Fibroblast of skin of right quadriceps (primary cell): Measurements from ENCODE around the gene SRRM5.
"Not testable (repeated sequence)": the region's sequence is repeated elsewhere in the genome, so short reads cannot be mapped to it uniquely, and the experiment has no call there.

Experiments used
- DNase-seq: peaks from one replicate; pipeline ENCODE4 v3.0.0-alpha.2; 2013

The SRRM5 gene

DNA sequence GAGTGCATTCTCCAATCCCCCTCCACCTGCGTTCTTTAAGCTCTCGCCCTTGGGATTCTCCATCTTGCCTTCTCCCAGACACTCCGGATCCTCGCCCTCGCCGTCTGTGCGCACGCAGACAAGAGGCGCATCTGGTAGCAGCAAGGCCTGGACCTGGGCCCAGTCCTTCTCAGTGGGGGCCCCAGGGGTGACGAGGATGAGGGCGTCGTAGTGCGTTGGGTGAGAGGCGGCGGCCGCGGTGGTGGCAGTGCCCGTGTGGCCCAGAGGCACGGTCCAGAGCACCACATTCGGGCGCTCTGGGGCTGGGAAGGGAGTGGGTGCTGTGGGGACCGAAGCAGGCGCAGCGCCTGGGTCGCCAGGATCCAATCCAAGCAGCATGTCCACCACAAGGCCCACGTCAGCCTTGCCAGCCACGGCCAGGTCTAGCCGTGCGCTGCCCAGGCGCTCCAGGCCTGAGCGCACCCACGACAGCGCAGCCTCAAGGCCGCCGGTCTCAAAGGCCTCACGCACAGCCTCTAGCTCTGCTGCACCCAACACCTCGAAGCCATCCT lies 19.0 kb upstream of the SRRM5 start:
- no peak for DNase-seq

DNA sequence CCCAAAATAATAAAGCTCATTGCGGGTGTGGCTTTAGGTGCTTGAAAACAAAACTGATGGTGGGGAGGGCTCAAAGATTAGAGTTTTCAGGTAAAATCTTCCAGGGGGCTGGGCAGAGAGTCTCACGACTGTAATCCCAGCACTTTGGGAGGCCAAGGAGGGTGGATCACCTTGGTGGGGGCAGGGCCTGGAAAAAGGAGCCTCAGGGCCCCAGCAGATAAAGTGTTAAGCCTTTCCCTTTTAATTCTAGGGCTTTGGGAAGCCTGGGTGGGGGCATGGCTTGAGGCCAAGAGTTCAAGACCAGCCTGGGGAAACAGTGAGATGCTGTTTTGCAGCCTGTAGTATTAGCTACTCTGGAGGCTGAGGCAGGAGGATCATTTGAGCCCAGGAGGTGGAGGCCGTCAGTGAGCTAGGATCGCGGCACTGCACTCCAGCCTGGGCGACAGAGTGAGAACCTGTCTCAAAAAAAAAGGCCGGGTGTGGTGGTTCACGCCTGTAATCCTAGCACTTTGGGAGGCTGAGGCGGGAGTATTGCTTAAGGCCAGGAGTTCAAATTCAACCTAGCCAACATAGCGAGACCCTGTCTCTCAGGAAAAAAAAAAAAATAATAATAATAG lies 17.7 kb upstream of the SRRM5 start:
- DNase-seq: no peak

DNA sequence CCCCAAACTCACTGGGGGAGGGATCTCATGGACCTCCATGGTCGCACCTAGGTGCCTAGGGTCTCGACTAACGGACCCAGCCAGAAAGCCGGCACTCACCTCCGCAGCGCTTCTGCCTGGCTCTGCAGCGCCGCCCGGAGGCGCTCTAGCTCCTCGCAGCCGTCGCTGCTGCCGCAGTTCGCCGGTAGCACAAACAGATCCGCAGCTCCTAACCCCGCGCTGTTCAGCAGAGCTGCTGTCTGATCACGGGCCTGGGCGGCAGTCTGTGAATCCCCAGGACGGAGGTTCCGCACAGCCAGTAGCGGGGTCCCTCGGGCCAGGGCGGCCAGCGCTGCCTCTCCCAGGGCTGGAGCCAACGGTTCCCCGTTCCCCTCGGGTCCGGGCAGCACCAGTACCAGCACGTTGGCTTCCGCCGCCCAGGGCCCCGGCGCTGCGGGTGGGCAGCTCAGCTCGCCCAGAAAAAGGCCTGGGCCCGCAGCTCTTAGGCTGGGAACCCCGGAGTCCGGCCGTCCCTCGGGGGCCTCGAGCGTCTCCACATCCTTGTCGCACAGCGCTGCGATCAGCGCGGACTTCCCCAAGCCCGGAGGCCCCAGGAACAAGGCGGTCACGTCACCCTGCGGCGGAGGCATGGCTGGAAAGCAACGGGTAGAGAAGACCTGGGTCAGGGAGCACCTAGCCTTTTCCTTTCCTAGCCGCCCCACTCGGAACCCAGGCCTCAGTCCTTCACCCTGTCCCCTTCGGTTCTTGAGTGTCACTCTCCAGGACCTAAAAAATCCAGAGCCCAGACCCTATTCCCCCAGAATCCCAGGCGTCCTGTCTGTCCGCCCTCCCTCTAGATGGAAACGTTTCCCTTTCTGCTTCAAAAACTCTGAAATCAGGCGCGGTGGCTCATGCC lies 16.9 kb upstream of the SRRM5 start:
- peak; percentile 50 for DNase-seq

DNA sequence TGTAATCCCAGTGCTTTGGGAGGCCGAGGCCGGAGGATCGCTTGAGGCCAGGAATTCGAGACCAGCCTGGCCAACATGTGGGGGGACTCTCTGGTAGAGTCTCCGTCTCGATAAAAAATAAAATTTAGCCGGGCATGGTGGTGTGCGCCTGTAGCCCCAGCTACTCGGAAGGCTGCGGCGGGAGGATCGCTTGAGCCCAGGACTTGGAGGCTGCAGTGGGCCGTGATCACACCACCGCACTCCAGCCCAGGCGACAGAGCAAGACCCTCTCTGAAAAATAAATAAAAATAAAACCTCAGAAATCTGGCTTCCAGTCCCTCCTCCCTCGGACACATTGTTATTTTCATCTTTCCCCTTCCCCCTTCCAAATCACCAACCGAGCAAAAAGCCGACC lies 16.3 kb upstream of the SRRM5 start:
- no peak for DNase-seq

DNA sequence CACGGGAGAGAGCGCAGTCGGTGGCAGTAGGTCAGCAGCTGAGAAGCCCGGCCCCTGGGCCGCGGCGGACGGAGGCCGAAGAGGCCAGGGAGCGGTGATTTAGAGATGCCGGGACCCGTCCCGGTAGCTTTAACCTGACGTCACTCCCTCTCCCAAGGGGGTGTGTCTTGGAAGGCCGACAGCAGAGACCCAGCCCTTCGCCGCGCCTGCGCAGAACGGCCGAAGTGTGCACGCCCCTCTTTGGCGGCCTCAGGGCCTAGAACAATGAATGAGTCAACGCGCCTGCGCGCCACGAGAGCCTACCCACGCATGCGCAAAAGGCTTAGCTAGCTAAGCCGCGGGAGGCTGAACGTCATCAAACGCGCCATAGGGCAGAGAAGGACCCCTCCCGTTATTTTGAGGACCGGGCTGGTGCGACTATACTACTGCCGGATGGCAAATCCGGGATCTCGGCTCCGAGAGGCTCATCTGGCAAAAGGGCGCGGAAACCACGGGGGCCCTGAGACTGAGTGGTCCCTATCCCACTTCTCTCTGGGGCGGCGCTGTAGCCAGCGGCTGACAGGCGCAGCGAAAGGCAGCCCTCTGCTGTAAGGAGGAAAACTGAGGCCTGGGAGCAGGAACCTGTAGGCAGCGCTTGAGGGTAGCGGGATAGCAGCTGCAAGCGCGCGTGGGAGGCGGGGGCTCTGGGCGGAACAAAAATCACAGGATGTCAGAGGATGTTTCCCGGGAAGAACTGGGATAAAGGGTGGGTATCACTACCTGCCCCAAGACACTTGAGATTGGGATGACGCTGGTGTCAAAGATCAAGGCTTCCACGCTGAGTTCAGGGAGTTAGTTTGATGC lies 15.7 kb upstream of the SRRM5 start, which contains the start of the genes IRGQ and ZNF576:
IRGQ (minus strand) TSS at position 136 of the 843 bp plus-strand sequence. CDS start 796 bp downstream, outside the sequence.
ZNF576 (plus strand) TSS at position 597 of the 843 bp plus-strand sequence. CDS start 514 bp downstream, outside the sequence.
- DNase-seq: peak; percentile 99

DNA sequence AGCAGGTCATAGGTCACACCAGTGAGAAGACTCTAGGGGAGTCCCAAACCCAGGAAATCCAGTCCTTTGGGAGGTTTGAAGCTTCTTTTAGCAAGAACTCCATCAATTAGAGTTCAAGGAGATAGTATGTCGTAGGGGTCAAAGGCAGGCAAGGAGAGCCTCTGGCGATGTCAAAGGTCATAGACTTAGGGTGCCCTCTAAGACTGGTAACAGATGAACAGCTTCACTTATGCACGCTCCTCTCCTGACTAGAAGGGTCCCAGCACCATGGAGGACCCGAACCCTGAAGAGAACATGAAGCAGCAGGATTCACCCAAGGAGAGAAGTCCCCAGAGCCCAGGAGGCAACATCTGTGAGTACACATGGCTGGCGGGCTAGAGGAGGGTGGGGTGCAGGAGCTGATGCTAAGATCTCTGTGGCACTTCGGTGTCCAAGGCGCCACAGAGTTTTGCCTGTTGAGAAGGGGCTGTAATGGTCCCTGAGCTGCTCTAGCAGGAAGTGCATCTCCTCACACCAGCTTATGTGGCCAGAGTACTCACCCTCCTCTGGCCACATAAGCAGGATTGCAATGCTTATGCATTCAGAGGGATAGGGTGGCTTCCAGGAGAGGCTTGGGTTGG lies 14.9 kb upstream of the SRRM5 start:
- DNase-seq: no peak

DNA sequence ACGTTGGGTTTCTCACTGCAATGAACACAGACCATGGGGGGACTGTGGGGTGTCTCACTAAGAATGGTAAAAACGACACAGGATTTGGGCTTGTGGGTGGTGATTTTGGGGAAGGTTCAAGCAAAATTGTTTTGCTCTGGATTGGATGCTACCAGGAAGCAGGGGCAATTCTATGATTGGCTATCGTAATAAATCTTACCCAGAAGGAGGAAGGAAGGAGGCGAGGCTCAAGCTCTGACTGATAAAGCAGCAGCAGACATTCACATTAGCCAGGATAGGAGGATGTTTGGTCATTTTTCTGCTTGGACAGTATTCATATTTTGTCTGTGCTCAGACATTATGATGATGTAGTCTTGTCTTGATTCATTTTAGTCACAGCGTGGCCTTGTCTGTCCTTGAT lies 14.0 kb upstream of the SRRM5 start:
- no peak for DNase-seq

DNA sequence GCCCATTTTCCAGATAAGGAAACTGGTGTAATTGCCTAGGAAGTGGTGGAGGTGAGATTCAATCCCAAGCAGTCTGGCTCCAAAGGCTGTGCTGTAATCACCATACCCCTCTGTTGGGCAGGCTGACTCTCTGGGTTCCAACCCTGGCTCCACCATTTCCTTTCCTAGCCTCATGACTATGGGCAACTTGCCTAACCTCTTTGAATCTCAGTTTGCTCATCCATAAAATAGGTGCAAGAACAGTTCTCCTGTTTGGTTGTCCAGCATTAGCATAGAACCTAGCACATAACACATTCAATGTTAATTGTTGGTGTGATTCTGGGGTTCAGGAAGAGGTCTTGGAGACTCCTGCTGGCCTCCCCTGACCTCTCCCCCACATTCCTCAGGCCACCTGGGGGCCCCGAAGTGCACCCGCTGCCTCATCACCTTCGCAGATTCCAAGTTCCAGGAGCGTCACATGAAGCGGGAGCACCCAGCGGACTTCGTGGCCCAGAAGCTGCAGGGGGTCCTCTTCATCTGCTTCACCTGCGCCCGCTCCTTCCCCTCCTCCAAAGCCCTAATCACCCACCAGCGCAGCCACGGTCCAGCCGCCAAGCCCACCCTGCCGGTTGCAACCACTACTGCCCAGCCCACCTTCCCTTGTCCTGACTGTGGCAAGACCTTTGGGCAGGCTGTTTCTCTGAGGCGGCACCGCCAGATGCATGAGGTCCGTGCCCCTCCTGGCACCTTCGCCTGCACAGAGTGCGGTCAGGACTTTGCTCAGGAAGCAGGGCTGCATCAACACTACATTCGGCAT lies 13.2 kb upstream of the SRRM5 start:
- no peak for DNase-seq

DNA sequence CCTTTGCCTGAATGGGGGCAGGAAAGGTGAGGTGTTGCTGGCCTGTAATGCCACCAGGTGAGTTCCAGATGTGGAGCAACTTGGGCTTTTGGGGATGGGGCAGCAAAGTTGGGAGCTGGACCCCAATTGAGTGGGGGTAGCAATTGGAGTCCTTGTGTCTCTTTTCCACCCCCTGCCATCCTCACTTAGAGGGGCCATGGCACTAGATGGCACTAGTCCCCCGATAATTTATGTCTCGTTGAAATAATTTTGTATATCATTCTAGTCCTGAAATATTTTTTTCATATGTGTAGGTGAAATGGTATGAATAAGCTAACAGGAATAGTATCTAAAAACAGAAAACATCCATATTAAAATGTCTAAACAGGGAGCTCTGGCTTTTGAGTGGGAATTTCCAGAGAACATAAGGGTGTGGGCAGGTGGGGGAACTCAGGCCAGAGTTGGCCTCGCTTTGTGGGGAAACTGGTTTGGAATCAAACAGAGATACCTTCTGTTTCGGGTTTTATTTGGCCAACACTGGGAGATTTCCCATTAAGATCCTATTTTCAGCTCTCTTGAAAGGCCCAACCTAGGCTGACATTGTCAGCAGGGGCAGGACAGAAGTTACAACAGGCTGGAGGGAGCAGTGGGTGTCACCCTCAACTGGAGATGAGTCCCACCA lies 12.1 kb upstream of the SRRM5 start:
- DNase-seq: no peak

DNA sequence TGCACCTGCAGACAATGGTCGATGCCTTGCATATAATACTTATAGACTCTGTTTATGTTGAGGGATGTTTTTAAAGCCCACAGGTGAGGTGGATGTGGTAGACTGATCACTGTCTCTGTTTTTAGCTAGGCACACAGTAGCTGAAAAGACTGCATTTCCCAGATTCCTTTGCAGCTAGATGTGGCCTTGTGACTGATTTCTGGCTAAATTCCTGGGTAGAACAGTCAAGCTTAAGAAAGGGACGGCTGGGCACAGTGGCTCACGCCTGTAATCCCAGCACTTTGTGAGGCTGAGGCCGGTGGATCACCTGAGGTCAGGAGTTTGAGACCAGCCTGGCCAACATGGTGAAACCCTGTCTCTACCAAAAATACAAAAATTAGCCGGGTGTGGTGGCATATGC lies 11.6 kb upstream of the SRRM5 start:
- DNase-seq: not testable (repeated sequence)

DNA sequence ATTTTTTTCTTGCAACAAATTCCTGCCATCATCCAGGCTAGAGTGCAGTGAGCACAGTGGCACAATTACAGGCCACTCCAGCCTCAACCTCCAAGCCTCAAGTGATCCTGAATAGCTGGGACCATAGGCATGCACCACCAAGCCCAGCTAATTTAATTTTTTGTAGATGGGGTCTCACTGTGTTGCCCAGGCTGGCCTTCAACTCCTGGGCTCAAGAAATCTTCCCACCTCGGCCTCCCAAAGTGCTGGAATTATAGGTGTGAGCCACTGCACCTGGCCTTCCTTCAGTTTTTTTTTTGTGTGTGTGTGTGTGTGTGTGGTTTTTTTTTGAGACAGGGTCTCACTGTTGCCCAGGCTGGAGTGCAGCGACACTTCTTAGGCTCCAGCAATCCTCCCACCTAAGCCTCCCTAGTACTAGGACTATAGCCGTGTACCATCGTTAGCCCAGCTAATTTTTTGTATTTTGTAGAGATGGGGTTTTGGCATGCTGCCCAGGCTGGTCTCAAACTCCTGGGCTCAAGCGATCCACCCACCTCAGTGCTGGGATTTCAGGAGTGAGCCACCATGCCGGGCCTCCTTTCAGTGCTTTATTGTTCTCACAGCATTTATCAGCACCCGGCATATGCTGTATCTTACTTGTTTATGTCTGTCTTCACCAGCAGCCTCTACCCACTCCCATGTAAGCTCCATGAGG lies 5.9 kb upstream of the SRRM5 start:
- no peak for DNase-seq

DNA sequence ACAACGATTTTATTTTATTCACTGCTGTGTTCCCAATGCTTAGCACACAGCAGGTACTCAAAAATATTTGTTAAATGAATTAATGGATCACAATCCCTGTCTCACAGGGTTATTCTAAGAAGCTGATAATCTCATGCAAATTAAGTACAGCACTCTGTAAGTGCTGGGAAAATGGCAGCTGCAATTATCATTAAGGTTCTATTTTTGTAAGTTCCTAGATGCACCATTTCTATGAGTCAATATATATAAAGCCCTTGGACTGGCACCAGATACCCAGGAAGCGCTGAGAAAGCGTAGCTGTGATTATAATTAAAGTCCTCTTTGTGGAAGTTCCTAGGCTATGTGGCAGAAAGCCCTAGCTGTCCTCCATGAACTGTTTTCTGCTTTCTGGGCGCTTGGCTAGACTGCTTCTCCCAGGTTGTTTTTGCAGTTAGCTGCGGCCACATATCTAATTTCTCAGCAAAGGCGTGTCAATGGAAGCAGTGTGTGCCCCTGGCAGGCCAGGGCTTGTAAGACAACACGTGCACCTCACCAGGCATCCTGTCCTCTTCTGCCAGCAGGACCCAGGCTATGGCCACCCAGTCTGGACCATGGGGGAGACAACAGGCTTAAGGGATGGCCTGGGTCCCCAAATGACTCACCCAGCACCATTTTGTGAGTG lies 5.2 kb upstream of the SRRM5 start:
- DNase-seq: no peak

DNA sequence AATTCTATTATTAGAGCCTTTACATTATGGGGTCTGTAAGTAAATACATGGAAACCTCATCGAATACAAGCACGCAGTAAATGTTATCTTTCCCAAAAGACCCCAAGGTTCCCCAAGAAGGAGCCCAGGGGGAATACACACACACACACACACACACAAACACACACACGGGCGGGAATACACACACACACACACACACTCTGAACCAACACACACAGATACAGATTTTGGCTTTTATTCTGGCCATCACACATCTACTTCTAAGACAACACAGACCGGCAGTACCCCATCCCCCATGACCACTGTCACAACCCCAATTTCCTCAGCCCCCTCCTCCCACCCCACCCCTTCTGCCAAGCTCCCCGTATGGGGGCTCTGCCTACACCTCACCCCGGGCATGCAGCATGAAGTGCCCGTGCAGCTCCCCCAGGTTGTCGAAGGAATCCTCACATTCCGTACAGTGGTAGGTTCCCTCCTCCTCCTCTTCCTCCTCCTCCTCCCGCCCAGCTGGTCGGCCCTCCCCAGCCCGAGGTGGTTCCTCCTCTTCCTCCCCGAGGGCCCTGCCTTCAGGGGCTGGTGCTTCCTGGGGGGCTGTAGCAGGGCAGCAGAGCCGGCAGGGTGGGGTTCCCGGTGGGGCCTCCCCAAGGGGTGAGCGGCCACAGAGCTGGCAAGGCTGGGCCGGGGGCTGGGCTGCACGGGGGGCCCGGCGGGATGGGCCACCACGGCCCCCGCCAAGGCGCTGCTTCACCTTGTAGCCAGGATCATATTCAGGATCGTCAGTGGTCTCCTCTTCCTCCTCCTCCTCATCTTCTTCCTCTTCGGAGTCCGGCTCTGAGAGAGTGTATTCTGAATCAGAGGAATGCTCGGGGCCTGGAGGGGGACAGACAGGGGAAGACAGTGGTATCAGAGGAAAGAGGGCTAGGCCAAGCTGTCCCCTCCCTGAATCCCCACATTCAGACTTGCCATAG lies 4.4 kb upstream of the SRRM5 start:
- no peak for DNase-seq

DNA sequence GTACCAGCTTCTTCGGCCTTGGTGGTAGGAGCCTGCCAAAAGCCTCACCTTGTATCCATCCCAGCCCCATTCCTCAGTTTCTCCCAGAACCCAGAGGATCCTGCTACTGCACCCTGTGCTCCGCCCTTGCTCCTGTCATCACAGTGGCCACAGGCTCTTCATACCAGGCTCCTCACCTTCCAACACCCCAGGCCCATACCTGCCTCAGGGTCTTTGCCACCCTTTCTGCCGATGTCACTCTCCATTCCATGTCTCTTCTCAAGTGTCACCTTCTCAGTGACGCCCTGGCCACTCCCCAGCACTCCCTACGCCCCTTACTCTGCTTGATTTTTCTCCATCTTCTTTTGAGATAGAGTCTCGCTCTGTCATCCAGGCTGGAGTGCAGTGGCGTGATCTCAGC lies 2.0 kb upstream of the SRRM5 start:
- no peak for DNase-seq

DNA sequence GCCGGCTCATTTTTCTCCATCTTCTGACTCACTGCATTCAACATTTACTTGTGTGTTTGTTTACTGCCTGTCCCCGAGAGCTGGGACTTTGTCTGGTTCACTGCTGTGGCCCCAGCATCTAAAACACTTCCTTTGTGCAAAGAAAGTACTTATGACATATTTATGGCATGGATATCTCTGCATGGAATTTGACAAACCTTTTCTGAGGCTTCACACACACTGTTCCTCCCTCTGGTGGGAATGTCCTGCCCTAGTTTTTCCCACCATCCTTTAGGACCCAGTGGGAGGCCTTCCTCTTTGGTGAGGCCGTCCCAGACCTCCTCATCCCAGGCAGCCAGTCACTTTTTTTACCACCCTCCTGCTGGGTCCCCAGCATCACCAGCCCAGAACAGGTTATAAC lies 1.4 kb upstream of the SRRM5 start:
- DNase-seq: peak; percentile 19

DNA sequence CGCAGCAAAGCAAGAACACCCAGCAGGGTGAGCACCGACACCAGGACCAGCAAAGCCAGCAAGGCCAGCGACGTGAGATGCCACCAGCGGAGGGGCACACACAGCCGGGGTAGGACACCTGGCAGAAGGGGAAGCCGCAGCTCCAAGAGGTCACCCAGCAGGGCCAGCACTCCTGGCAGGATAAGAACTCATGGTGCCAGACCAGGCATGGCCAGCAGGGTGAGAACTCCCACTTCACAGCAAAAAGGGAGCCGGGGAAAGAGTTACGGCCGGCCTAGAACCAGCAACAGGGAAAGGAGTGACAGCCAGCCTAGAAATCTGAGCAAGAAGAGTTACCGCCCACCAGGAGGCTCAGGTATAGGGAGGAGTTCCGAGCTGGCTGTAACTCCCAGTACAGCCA lies 486 bp downstream of the SRRM5 start:
- no peak for DNase-seq

DNA sequence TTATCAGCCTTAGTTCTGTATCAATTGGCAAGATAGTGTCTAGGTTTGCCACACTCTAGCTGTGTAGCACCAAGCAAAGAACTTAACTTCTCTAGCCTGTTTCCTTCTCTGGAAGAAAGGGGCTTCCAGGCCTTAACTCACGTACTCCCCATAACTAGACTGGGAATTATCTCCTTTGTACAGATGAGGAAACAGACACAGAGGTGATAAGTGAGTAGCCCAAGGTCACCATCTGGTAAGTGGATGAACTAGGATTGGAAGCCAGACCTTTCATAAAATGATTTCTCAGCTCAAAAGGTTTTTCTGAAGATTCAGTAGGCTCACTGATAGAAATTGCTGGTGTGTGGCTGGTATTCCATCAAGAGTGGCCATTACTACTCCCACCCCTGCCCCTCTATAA lies 4.4 kb downstream of the SRRM5 start:
- no peak for DNase-seq

DNA sequence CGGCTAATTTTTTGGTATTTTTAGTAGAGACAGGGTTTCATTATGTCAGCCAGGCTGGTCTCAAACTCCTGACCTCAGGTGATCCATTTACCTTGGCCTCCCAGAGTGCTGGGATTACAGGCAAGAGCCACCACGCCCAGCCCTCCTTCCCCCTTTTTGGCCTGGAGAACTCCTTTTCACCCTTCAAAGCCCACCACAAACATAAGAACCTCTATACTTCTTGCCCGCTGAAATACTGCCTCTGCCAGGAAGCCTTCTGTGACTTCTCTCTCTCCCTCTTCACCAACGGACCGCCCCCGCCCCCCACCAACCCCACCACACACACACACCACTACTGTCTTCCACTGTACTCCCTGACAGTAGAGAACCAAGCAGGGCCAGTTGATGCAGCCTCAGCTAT lies 5.1 kb downstream of the SRRM5 start:
- no peak for DNase-seq

DNA sequence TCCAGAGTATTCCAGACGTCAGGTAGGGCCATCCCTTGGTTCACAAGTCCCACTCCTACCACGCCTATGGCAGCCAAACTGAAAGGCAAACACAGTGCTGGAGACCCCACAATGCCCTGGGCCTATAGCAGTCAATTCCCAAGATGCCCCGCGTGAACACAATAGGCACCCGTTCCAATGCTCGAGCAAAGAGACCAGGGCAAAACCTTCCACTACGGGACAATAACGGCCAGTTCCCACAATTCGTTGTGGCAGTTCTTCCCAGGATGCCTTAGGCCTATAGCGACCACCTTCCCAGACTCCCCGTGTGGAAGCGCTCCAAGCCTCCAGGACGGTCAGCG lies 7.0 kb downstream of the SRRM5 start:
- no peak for DNase-seq
